Smooth muscle cell (in vitro differentiated cells): ENCODE measurements around the gene DCP1B. TPM values are rescaled to one million over a fixed set of nuclear protein-coding genes. Genes with fewer than 3 reads are reported as not detected.

Source experiments
- DNase-seq: peaks from one replicate; lab custom pipeline; 2025; ENCODE audit not compliant: unreplicated experiment; lab: John Stamatoyannopoulos, UW
- H2AFZ ChIP-seq: fragments of 200-600 bp; sonication (generic); 2 replicates; pipeline ENCODE4 v1.6.0; 2016; ENCODE audit warnings: antibody characterized with exemption, low read depth, mild to moderate bottlenecking
- H3F3A ChIP-seq: fragments of 200-600 bp; sonication (generic); 2 replicates; pipeline ENCODE4 v1.6.0; 2017; ENCODE audit warnings: antibody characterized with exemption, low read depth
- H3K27ac ChIP-seq: fragments of 200-600 bp; sonication (generic); 2 replicates; pipeline ENCODE4 v1.5.1; 2016; ENCODE audit warnings: low read depth, mild to moderate bottlenecking
- H3K27me3 ChIP-seq: fragments of 200-600 bp; sonication (generic); 2 replicates; pipeline ENCODE4 v1.6.1; 2016; ENCODE audit warnings: low read depth, mild to moderate bottlenecking
- H3K36me3 ChIP-seq: fragments of 200-600 bp; sonication (generic); 2 replicates; pipeline ENCODE4 v1.5.1; 2016; ENCODE audit warnings: low read depth
- H3K4me1 ChIP-seq: fragments of 200-600 bp; sonication (generic); 2 replicates; pipeline ENCODE4 v1.5.1; 2016; ENCODE audit warnings: low read depth
- H3K4me2 ChIP-seq: fragments of 200-600 bp; sonication (generic); 2 replicates; pipeline ENCODE4 v1.6.0; 2016; ENCODE audit warnings: mild to moderate bottlenecking
- H3K4me3 ChIP-seq: fragments of 200-600 bp; sonication (generic); 2 replicates; pipeline ENCODE4 v1.5.1; 2016; ENCODE audit warnings: mild to moderate bottlenecking
- H3K79me2 ChIP-seq: fragments of 200-600 bp; sonication (generic); 2 replicates; pipeline ENCODE4 v1.6.0; 2016; ENCODE audit warnings: low read depth, mild to moderate bottlenecking
- H3K9ac ChIP-seq: fragments of 200-600 bp; sonication (generic); 2 replicates; pipeline ENCODE4 v1.6.0; 2016; ENCODE audit warnings: low read depth
- H3K9me3 ChIP-seq: fragments of 200-600 bp; sonication (generic); replicated peaks from 2 replicates; pipeline ENCODE4 v1.5.1; 2016; ENCODE audit warnings: low read depth
- H4K20me1 ChIP-seq: fragments of 200-600 bp; sonication (generic); 2 replicates; pipeline ENCODE4 v1.6.0; 2016; ENCODE audit warnings: low read depth
- CTCF ChIP-seq: fragments of 200-600 bp; sonication (generic); IDR thresholded peaks from 2 replicates; pipeline ENCODE4 v1.5.1; 2017; ENCODE audit warnings: borderline replicate concordance, mild to moderate bottlenecking, antibody characterized with exemption; ENCODE audit not compliant: insufficient read depth, poor library complexity, severe bottlenecking
- WGBS: methylation state at CpG from one replicate; pipeline ENCODE4 v1.1.7; 2016; ENCODE audit warnings: low lambda C conversion rate; 5-methylcytosine and 5-hydroxymethylcytosine counted together
- polyA plus RNA-seq: library from polyadenylated mRNA; unstranded; fragments of >200 nt; fragmentation: Nextera tagmentation; extraction: Ambion mirVana; gene quantifications from 2 replicates; pipeline ENCODE4 v1.2.1, GENCODE V29; 2016
- total RNA-seq: library from RNA; depleted of rRNA; stranded (reverse); fragments of >200 nt; gene quantifications from 2 replicates; pipeline ENCODE4 v1.2.3, GENCODE V29; 2014

Gene DCP1B
- total and polyA plus RNA-seq, 2 experiments from 2014 or later: 34.9 to 38.1 TPM

- H3K27ac ChIP-seq: no peak overlapping the region
- no peak overlapping the region for H2AFZ ChIP-seq
These were observed 81.3 kb downstream of the DCP1B start for GRCh38 chr12:1922985-1923384.

GRCh38 chr12:1922075-1922709 lies 82.1 kb downstream of the DCP1B start:
- H3K4me3 ChIP-seq: no peak overlapping the region
- no peak for TF ChIP-seq CTCF
- peaks cover 25% of the 10 kb centered on the region for H3K4me1 ChIP-seq
- 88% methylated on average over 36 of the region's 40 CpGs for WGBS
- H3K4me2 ChIP-seq: no peak overlapping the region
- H3K9me3 ChIP-seq: no peaks in the 10 kb centered on the region
- H3K36me3 ChIP-seq: no peaks in the 10 kb centered on the region
- no peaks in the 10 kb centered on the region for H3K79me2 ChIP-seq
- H3K27ac ChIP-seq: no peak overlapping the region
- H4K20me1 ChIP-seq: no peaks in the 10 kb centered on the region
- H3K27me3 ChIP-seq: peaks cover 2% of the 10 kb centered on the region
- H3K9ac ChIP-seq: no peak overlapping the region
- DNase-seq: no peak
- H2AFZ ChIP-seq: no peak overlapping the region
- no peaks in the 10 kb centered on the region for H3F3A ChIP-seq

More at GRCh38 chr12:1922985-1923384, 81.3 kb downstream of the DCP1B start:
- Histone ChIP-seq H3K36me3 (no peaks in the 10 kb centered on the region), H3K27me3 (peaks cover 2% of the 10 kb centered on the region), H4K20me1 (no peaks in the 10 kb centered on the region), H3K4me2 (no peak overlapping the region), H3K9me3 (no peaks in the 10 kb centered on the region), H3K79me2 (no peaks in the 10 kb centered on the region), H3K4me1 (peaks cover 17% of the 10 kb centered on the region), H3K4me3 (no peak overlapping the region), H3K9ac (no peak overlapping the region), H3F3A (no peaks in the 10 kb centered on the region)
- DNase-seq: no peak
- no peak for TF ChIP-seq CTCF
- 94% methylated on average over 12 of the region's 12 CpGs for WGBS

DNA sequence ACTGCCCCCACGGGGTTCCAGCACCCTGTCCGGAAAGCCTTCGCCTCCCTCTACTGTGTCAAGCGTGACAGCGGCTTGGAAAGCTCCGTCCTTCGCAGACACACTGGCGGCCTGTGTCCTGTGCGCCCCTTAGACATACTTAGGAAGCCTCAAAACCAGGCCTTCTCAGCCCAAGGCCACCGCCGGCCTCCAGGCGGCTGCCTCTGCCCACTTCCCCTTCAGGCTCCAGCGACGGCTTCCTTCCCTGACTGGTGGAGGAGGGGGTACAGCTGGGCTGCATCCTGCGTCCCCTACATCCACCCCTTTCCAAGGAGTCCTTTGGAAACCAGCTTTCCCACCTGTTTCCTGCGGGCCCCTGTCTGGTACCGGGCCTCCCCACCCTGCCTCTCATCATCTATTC lies 83.3 kb downstream of the DCP1B start:
- H3K9me3 ChIP-seq: no peaks in the 10 kb centered on the region
- no peak overlapping the region for H3K4me2 ChIP-seq
- H3K27me3 ChIP-seq: no peaks in the 10 kb centered on the region
- no peak for TF ChIP-seq CTCF
- no peaks in the 10 kb centered on the region for H3K79me2 ChIP-seq
- no peak overlapping the region for H2AFZ ChIP-seq
- no peaks in the 10 kb centered on the region for H3F3A ChIP-seq
- H4K20me1 ChIP-seq: no peaks in the 10 kb centered on the region
- H3K9ac ChIP-seq: no peak overlapping the region
- peaks cover 27% of the 10 kb centered on the region for H3K4me1 ChIP-seq
- no peaks in the 10 kb centered on the region for H3K36me3 ChIP-seq
- no peak overlapping the region for H3K4me3 ChIP-seq
- 97% methylated on average over 17 of the region's 17 CpGs for WGBS
- no peak overlapping the region for H3K27ac ChIP-seq
- no peak for DNase-seq

DNA sequence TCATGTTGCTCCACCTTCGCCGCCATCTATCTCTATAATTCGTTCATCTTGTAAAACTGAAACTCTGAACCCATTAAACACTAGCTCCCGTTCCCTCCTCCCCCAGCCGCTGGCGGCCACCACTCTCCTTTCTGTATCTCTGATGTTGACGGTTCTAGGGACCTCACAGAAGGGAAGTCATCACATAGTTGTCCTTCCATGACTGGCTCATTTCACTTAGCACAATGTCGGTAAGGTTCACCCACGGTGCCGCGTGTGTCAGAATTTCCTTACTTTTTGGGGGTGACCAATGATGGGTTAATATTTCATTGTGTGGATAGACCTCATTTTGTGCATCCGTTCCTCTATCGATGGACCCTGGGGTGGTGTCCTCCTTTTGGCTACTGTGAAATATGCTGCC lies 83.8 kb downstream of the DCP1B start:
- H3K36me3 ChIP-seq: no peaks in the 10 kb centered on the region
- no peak overlapping the region for H3K4me2 ChIP-seq
- H4K20me1 ChIP-seq: no peaks in the 10 kb centered on the region
- no peak overlapping the region for H2AFZ ChIP-seq
- TF ChIP-seq CTCF: no peak
- H3K27me3 ChIP-seq: no peaks in the 10 kb centered on the region
- no peak overlapping the region for H3K9ac ChIP-seq
- no peaks in the 10 kb centered on the region for H3K9me3 ChIP-seq
- DNase-seq: no peak
- H3K4me3 ChIP-seq: no peak overlapping the region
- no peaks in the 10 kb centered on the region for H3K79me2 ChIP-seq
- WGBS: 96% methylated on average over 13 of the region's 13 CpGs
- no peak overlapping the region for H3K27ac ChIP-seq
- H3K4me1 ChIP-seq: peaks cover 27% of the 10 kb centered on the region
- H3F3A ChIP-seq: no peaks in the 10 kb centered on the region
